HFFc6 (cell line): ENCODE results near the gene OR1K1. TPM values are rescaled to one million over a fixed set of nuclear protein-coding genes. Genes with fewer than 3 reads are reported as not detected.
"Not testable (repeated sequence)": the region's sequence is repeated elsewhere in the genome, so short reads cannot be mapped to it uniquely, and the experiment has no call there.

Source experiments
- DNase-seq: peaks from one replicate; pipeline ENCODE4 v3.0.0-alpha.2; 2018
- H3K27ac Mint-ChIP-seq: 2 replicates; pipeline ENCODE4 v1.8.0; 2020; ENCODE audit warnings: mild to moderate bottlenecking, mixed read lengths
- H3K27me3 Mint-ChIP-seq: 2 replicates; pipeline ENCODE4 v1.8.0; 2021; ENCODE audit warnings: mild to moderate bottlenecking, moderate library complexity, mixed read lengths; ENCODE audit not compliant: insufficient read depth
- H3K36me3 Mint-ChIP-seq: 2 replicates; pipeline ENCODE4 v1.8.0; 2021; ENCODE audit warnings: low read depth, mixed read lengths
- H3K4me1 Mint-ChIP-seq: 2 replicates; pipeline ENCODE4 v1.8.0; 2020; ENCODE audit warnings: low read depth, mixed read lengths
- H3K4me3 Mint-ChIP-seq: 2 replicates; pipeline ENCODE4 v1.8.0; 2020; ENCODE audit warnings: mild to moderate bottlenecking, moderate library complexity, mixed read lengths
- H3K9me3 Mint-ChIP-seq: 2 replicates; pipeline ENCODE4 v1.8.0; 2020; ENCODE audit warnings: mild to moderate bottlenecking, mixed read lengths
- CTCF ChIP-seq: fragments of 200-600 bp; sonication (generic); IDR thresholded peaks from 2 replicates; pipeline ENCODE4 v1.5.0; 2021; ENCODE audit warnings: antibody characterized with exemption, mild to moderate bottlenecking
- total RNA-seq, 6 experiments: library from RNA; stranded (reverse); fragmentation: NEBNext Ultra II Directional; extraction: Animal tissue kit (Norgen Biotek cat#: 25700); gene quantifications; 2 replicates in 1 of 6; 3 replicates in 5 of 6; pipeline ENCODE4 v1.2.3, GENCODE V29; 2021

Gene OR1K1
- total RNA-seq, 6 experiments from 2014 or later, result not detected

GRCh38 chr9:122807271-122807900 is 7.5 kb downstream of the OR1K1 start:
- DNase-seq, result no peak
- Mint-ChIP-seq H3K4me1 (no peaks in the 10 kb centered on the region), H3K9me3 (peaks cover 14% of the 10 kb centered on the region), H3K27me3 (peaks cover 5% of the 10 kb centered on the region), H3K36me3 (peaks cover 6% of the 10 kb centered on the region), H3K4me3 (no peak overlapping the region), H3K27ac (no peak overlapping the region)
- TF ChIP-seq CTCF, result no peak

GRCh38 chr9:122808141-122808540 is 8.2 kb downstream of the OR1K1 start:
- Mint-ChIP-seq H3K4me1 (no peaks in the 10 kb centered on the region), H3K9me3 (peaks cover 14% of the 10 kb centered on the region), H3K27me3 (peaks cover 5% of the 10 kb centered on the region), H3K4me3 (no peak overlapping the region), H3K27ac (no peak overlapping the region), H3K36me3 (peaks cover 6% of the 10 kb centered on the region)
- DNase-seq, result no peak
- no peak for TF ChIP-seq CTCF

GRCh38 chr9:122809261-122809660 is 9.3 kb downstream of the OR1K1 start:
- peaks cover 14% of the 10 kb centered on the region for H3K9me3 Mint-ChIP-seq
- not testable (repeated sequence) for H3K27ac Mint-ChIP-seq, H3K27me3 Mint-ChIP-seq, H3K4me1 Mint-ChIP-seq, H3K4me3 Mint-ChIP-seq, DNase-seq, H3K36me3 Mint-ChIP-seq

GRCh38 chr9:122810306-122810946 is 10.5 kb downstream of the OR1K1 start:
- H3K27me3 Mint-ChIP-seq, result peaks cover 2% of the 10 kb centered on the region
- H3K36me3 Mint-ChIP-seq, result peaks cover 6% of the 10 kb centered on the region
- no peak overlapping the region for H3K4me3 Mint-ChIP-seq
- H3K27ac Mint-ChIP-seq, result no peak overlapping the region
- peak; percentile 92 for TF ChIP-seq CTCF
- DNase-seq, result peak; percentile 60
- peaks cover 2% of the 10 kb centered on the region; the same call in 1 of the 2 replicates for H3K4me1 Mint-ChIP-seq
- peaks cover 13% of the 10 kb centered on the region for H3K9me3 Mint-ChIP-seq

- Mint-ChIP-seq H3K27ac (no peak overlapping the region), H3K36me3 (peaks cover 4% of the 10 kb centered on the region; the same call in 1 of the 2 replicates), H3K27me3 (no peaks in the 10 kb centered on the region; the same call in 1 of the 2 replicates), H3K9me3 (no peaks in the 10 kb centered on the region), H3K4me3 (no peak overlapping the region), H3K4me1 (peaks cover 5% of the 10 kb centered on the region; the same call in 1 of the 2 replicates)
- no peak for TF ChIP-seq CTCF
- DNase-seq, result no peak
Measured at GRCh38 chr9:122812736-122813135, 12.8 kb downstream of the OR1K1 start.

GRCh38 chr9:122814545-122814944 is 14.6 kb downstream of the OR1K1 start:
- H3K4me3 Mint-ChIP-seq, result no peak overlapping the region
- H3K36me3 Mint-ChIP-seq, result peaks cover 4% of the 10 kb centered on the region; the same call in 1 of the 2 replicates
- no peaks in the 10 kb centered on the region for H3K9me3 Mint-ChIP-seq
- no peak for DNase-seq
- H3K4me1 Mint-ChIP-seq, result peaks cover 9% of the 10 kb centered on the region
- no peak overlapping the region for H3K27ac Mint-ChIP-seq
- no peaks in the 10 kb centered on the region; the same call in 1 of the 2 replicates for H3K27me3 Mint-ChIP-seq
- no peak for TF ChIP-seq CTCF
